Measurements from ENCODE around the gene RHNO1.
A peak's percentile ranks its signal among the peaks of the same experiment; 100 is the strongest.
"Not testable (repeated sequence)": the region's sequence is repeated elsewhere in the genome, so short reads cannot be mapped to it uniquely, and the experiment has no call there.

RHNO1 gene

DNA sequence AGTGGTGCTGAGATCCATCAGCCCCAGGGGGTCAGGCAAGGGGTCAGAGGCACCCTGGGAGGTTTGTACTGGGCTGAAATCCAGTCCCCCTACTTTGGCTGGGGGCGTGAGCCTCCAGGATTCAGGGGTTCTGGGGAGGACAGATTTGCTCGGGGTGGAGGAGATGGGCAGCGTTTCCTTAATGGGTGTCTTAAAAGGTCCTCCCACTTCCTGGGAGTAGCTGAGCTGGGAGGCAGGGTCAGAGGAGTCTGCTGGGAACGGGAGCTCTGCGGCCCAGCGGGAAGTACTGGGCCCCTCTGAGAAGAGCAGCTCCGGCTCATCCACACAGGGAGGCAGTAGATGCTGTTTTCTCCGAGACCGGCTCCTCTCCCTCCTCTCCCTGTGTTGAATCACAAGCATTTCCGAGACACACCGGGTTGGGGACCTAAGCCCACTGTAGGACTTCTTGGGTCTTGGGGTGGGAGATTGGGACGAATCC is 18.0 kb upstream of the RHNO1 start:
- no peak for DNase-seq (ENCODE audit: low read depth)
- H3K4me3 ChIP-seq (ENCODE audit: low read length), result no peak overlapping the region
- TF ChIP-seq, protein P1, sequence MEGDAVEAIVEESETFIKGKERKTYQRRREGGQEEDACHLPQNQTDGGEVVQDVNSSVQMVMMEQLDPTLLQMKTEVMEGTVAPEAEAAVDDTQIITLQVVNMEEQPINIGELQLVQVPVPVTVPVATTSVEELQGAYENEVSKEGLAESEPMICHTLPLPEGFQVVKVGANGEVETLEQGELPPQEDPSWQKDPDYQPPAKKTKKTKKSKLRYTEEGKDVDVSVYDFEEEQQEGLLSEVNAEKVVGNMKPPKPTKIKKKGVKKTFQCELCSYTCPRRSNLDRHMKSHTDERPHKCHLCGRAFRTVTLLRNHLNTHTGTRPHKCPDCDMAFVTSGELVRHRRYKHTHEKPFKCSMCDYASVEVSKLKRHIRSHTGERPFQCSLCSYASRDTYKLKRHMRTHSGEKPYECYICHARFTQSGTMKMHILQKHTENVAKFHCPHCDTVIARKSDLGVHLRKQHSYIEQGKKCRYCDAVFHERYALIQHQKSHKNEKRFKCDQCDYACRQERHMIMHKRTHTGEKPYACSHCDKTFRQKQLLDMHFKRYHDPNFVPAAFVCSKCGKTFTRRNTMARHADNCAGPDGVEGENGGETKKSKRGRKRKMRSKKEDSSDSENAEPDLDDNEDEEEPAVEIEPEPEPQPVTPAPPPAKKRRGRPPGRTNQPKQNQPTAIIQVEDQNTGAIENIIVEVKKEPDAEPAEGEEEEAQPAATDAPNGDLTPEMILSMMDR (conservative IDR thresholded peaks at IDR 0.05; ENCODE audit: low read depth, low read length), result no peak

DNA sequence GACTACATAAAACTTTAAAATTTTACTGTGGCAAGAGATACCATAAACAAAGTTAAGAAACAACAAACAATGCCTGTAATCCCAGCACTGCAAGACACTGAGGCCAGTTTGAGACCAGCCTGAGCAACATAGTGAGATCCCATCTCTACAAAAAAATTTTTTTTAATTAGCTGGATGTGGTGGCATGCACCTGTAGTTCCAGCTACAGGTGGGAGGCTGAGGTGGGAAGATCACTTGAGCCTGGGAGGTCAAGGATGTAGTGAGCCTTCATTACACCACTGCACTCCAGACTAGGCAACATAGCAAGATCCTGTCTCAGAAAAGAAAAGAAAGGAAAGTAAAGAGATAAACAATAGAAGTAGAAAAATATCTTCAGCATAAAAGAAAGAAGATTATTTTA is 16.9 kb upstream of the RHNO1 start:
- TF ChIP-seq, protein P1 (conservative IDR thresholded peaks at IDR 0.05; ENCODE audit: low read depth, low read length), result no peak
- DNase-seq (ENCODE audit: low read depth), result no peak
- H3K4me3 ChIP-seq (ENCODE audit: low read length), result no peak overlapping the region

DNA sequence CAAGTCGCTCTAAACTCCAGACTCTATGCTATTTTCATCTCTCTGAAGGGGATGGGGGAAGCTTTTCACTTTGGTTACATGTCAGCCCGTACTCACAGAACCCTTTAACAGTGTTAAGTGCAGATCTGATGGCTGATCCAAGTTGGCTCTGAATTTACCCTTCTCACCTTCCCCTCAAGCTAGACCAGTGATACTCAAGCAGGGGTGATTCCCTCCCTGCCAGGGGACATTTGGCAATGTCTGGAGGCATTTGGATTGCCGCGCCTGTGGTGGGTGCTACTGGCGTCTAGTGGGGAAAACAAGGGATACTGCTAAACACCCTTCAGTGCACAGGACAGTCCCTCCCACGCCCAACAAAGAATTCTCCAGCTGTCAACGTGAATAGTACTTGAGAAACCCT is 14.1 kb upstream of the RHNO1 start:
- TF ChIP-seq, protein P1 (conservative IDR thresholded peaks at IDR 0.05; ENCODE audit: low read depth, low read length), result no peak
- no peak overlapping the region for H3K4me3 ChIP-seq (ENCODE audit: low read length)
- no peak for DNase-seq (ENCODE audit: low read depth)

DNA sequence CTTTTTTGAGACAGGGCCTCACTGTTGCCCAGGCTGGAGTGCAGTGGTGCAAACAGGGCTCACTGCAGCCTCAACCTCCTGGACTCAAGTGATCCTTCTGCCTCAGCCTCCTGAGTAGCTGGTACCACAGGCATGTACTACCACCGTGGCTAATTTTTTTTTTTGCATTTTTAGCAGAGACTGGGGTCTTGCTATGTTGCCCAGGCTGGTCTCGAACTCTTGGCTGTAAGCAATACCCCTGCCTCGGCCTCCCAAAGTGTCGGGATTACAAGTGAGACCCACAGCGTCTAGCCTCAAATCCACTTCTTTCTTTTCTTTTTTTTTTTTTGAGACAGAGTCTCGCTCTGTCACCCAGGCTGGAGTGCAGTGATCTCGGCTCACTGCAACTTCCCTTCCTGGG is 13.6 kb upstream of the RHNO1 start:
- DNase-seq (ENCODE audit: low read depth), result not testable (repeated sequence)

DNA sequence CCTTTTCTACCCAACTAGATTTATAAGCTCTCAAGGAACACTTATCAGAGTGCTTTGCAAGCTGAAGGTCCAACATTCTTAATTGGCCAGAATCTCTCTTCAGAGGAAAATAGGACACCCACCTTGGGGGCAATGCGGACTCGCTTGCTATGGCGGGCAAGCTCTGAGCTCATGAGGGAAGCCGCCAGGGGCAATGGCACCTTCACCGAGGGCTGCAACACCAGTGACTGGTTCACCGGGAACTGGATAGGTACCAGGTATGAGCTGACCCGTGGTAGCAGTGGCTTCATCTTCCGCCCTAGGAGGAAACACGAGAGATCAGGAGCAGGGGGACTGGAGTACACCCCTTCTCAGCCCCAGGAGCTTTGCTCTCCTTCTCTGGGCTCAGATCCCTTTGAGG is 12.8 kb upstream of the RHNO1 start:
- DNase-seq (ENCODE audit: low read depth), result no peak
- no peak overlapping the region for H3K4me3 ChIP-seq (ENCODE audit: low read length)
- TF ChIP-seq, protein P1 (conservative IDR thresholded peaks at IDR 0.05; ENCODE audit: low read depth, low read length), result no peak

More for the DNA sequence above, 13.6 kb upstream of the RHNO1 start:
- not testable (repeated sequence) for H3K4me3 ChIP-seq (ENCODE audit: low read length)

DNA sequence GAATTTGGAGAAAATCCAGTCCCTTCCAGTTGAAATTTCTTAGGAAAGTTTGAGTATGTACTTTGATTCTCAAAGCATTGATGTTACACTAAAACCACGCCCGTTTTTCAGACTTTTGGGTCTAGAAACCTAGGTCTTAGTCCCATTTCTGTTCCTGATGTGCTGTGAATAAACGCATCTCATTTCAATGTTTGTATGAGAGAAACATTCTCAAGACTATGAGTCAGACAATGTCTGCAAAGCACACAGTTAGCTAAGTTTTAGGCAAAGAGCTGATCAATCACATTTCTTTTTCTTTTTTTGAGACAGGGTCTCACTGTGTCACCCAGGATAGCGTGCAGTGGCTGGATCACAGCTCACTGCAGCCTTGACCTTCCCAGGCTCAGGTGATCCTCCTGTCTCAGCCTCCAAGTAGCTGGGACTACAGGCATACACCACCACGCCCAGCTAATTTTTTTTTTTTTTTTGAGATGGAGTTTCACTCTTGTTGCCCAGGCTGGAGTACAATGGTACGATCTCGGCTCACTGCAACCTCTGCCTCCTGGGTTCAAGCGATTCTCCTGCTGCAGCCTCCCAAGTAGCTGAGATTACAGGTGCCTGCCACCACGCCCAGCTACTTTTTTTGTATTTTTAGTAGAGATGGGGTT is 7.9 kb upstream of the RHNO1 start:
- H3K4me3 ChIP-seq (ENCODE audit: low read length); DNase-seq (ENCODE audit: low read depth): not testable (repeated sequence)

DNA sequence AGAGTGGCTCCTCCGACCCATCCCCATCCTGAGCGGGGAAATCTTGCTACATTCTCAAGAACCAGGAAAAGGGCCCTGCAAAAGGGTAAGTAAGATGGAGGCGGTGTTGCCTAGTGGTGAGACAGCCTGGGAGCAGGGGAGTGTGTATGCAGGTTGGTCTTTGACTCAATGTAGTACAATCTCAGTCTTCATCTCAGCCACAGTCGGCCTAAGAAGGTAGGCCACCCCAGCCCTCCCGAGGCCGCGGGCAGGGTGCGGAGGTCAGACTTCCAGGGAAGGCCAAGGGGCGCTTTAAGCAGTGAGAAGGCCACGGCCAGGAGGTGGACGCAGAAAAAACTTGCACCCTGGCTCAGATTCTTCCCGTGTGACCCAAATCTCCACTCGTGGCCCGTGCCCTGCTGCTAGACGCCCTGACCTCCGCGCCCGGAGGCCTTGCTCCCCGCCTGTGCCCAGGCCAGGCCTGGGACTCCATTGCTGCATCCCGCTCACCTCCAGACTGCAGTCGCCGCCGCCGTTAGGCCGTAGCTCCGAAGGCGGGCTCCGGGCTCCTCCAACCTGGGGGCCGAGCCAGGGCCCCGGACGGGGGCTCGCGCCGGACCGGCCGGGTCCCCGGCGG is 484 bp upstream of the RHNO1 start:
- H3K4me3 ChIP-seq (ENCODE audit: low read length), result peak overlapping the region; percentile 94
- DNase-seq (ENCODE audit: low read depth), result no peak
- TF ChIP-seq, protein P1 (conservative IDR thresholded peaks at IDR 0.05; ENCODE audit: low read depth, low read length), result no peak

DNA sequence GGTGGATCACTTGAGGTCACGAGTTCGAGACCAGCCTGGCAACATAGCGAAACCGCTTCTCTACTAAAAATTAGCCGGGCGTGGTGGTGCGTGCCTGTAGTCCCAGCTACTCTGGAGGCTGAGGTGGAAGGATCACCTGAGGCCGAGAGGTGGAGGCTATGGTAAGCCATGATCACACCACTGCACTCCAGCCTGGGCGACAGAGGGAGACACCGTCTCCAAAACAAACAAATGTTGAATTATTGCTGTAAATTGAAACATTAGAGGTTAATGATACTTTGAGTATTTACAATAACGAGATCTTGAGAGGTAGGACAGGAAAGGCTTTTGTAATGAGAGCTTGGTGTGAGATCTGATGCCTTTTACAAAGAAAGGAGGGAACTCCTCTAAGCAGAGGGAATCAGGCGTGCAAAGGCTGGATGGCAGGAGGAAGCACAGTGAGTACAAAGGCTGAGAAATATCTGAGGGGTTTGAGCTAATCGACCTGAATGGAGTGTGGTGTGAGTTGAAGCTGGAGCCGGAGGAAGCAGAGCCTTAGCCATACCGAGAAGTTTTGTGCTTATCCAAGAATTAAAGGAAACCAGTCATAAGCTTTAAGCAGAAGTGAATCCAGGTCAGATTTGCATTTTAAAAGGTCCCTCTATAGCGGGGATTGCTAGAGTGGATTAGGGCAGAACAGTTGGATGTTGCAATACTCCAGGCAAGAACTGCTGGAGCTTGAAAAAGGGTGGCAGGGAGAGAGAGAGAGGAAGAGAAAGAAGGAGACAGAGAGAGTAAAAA is 1.1 kb downstream of the RHNO1 start:
- TF ChIP-seq, protein P1 (conservative IDR thresholded peaks at IDR 0.05; ENCODE audit: low read depth, low read length), result no peak
- DNase-seq (ENCODE audit: low read depth), result peak; percentile 68
- peak overlapping the region; percentile 94 for H3K4me3 ChIP-seq (ENCODE audit: low read length)

Data from retinal pigment epithelial cell (primary cell).